ENCODE data around the gene RSPO3. TPM values are rescaled to one million over a fixed set of nuclear protein-coding genes. Genes with fewer than 3 reads are reported as not detected.

Gene RSPO3
- total RNA-seq, 3 donors from 2014 or later (not counting 1 experiment from before 2014, with no cell fraction given) = not detected

- peaks cover 8 to 34% of the 10 kb centered on the region in 2 donors for H3K27me3 Mint-ChIP-seq (ENCODE audit: low read depth in 2 of 2)
- no peaks in the 10 kb centered on the region for H3K9me3 ChIP-seq (ENCODE audit: control insufficient read depth, insufficient read depth, low read length)
- H3K27ac ChIP-seq (ENCODE audit: low read length) = no peak overlapping the region
- no peak overlapping the region for H3K4me3 Mint-ChIP-seq
- no peak overlapping the region for H3K4me3 ChIP-seq (ENCODE audit: low read length)
- no peak for TF ChIP-seq CTCF (IDR thresholded peaks at IDR 0.05)
- intact Hi-C loops (cut with micrococcal nuclease) = no loop called here
- H3K36me3 Mint-ChIP-seq = no peaks in the 10 kb centered on the region
- H3K27me3 ChIP-seq (ENCODE audit: control insufficient read depth, insufficient read depth, low read length) = peaks cover 4% of the 10 kb centered on the region
- no peaks in the 10 kb centered on the region for H3K36me3 ChIP-seq (ENCODE audit: control insufficient read depth, insufficient read depth, low read length)
- H3K9me3 Mint-ChIP-seq = no peaks in the 10 kb centered on the region
- DNase-seq (no peak), ATAC-seq (no peak)
- WGBS (ENCODE audit: insufficient coverage) = 100% methylated on average over 1 of the region's 1 CpG
- no peak overlapping the region for H3K27ac Mint-ChIP-seq
- H3K4me1 ChIP-seq (ENCODE audit: control insufficient read depth, insufficient read depth, low read length) = no peaks in the 10 kb centered on the region
- H3K4me1 Mint-ChIP-seq = no peaks in the 10 kb centered on the region
Observed at GRCh38 chr6:127243501-127243900, 125.0 kb downstream of the RSPO3 start.

Other genes with a start within 250 kb of the RSPO3 start
- gene RNF146, start 148.2 kb downstream of the RSPO3 start, total RNA-seq = 10 to 100 TPM; 23.0 to 34.8 (median 25.4) TPM
- 10 to 100 TPM; 18.7 to 35.1 (median 21.4) TPM for gene ECHDC1, start 224.9 kb downstream of the RSPO3 start, total RNA-seq

Measured in natural killer cell (primary cell).